GM12801 (cell line): ENCODE data around the gene FYB2.

ENCODE experiments used
- TF ChIP-seq, protein P1 (sequence below): IDR thresholded peaks from one replicate; pipeline ENCODE4 v1.5.1; 2011; ENCODE audit warnings: control low read depth; ENCODE audit not compliant: insufficient read length; ENCODE audit errors: extremely low read depth

Gene FYB2

DNA sequence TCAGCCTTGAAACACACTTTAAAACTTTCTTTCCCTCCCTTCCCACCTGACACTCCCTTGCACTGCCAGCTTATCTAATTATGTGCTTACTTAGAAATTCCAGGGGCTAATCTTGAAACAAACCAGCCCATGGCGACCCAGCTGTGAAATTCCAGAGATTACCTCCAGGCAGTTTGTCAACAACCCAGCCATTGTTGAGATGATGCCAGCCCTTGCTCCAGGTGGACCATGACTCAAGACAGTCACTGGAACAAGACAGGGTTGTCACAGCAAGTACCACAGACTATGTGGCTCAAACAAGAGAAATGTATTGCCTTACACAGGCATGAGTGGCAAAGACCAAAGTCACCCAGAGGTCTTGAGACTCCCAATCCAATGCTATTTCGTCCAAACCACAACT, 7.9 kb downstream of the FYB2 start:
- TF ChIP-seq, protein P1, sequence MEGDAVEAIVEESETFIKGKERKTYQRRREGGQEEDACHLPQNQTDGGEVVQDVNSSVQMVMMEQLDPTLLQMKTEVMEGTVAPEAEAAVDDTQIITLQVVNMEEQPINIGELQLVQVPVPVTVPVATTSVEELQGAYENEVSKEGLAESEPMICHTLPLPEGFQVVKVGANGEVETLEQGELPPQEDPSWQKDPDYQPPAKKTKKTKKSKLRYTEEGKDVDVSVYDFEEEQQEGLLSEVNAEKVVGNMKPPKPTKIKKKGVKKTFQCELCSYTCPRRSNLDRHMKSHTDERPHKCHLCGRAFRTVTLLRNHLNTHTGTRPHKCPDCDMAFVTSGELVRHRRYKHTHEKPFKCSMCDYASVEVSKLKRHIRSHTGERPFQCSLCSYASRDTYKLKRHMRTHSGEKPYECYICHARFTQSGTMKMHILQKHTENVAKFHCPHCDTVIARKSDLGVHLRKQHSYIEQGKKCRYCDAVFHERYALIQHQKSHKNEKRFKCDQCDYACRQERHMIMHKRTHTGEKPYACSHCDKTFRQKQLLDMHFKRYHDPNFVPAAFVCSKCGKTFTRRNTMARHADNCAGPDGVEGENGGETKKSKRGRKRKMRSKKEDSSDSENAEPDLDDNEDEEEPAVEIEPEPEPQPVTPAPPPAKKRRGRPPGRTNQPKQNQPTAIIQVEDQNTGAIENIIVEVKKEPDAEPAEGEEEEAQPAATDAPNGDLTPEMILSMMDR, result no peak

DNA sequence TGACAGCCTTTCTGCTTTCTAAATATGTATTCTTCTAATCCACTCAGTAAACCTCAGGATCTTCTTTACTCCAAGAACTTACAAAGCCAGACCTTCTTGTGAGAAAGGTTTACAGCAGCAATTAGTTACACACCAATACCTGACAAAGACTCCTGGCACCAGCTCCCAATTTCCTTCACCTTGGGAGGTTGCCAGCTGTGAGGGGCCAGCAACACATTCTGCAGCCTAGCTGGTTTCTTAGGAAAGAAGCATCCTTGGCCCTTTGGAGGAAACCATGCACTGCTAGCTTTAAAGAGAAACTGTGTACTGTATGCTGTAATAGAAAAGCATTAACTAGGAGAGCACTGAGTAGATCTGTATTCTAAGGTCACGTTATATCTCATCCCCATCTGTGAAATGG, 10.8 kb downstream of the FYB2 start:
- TF ChIP-seq, protein P1, result no peak

DNA sequence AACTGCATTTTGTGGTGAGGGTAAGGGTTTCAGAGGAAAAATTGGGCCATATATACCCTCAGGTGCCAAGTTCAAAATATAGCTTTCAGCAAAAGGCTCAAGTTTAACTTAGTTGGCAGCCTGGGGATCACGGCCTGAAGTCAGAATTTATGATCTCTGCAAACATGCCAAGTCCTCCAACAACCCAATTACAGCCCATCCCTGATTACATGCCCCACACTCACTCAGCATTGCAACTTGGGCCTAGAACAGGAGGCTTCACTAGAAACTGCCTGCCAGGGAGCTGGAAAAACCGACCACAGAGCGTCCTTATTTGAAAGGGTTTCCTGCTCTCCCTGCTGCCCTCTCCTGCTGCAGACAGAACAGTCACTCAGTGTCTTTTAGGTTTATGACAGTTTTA, 12.4 kb downstream of the FYB2 start:
- TF ChIP-seq, protein P1, result no peak

DNA sequence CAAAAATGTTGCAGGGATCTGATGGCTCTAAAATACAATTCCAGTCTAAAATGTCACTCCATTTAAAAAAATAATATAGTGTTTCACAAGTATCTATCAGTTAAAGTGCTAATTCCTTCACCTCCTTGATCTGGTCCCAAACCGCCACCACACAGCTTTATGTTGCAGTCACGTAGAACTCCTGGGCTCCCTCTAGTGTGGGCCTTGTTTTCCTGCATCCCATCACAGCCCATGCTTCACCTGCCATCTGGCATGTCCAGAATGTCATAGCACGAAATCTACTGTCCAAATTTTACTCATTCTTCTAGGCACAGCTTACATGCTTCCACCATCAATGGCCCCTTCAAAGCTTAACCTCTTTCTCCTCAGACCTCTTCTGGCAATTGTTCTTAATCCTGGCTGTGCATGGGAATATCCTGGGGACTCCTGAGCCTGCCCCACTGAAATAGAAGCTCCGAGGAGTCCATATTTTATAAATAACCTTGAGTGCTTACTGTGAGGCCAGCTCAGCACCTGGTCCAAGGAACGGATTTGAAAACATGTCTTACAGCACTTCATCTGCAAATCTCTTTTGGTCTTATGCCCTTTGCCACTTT, 15.5 kb downstream of the FYB2 start:
- TF ChIP-seq, protein P1, result no peak

DNA sequence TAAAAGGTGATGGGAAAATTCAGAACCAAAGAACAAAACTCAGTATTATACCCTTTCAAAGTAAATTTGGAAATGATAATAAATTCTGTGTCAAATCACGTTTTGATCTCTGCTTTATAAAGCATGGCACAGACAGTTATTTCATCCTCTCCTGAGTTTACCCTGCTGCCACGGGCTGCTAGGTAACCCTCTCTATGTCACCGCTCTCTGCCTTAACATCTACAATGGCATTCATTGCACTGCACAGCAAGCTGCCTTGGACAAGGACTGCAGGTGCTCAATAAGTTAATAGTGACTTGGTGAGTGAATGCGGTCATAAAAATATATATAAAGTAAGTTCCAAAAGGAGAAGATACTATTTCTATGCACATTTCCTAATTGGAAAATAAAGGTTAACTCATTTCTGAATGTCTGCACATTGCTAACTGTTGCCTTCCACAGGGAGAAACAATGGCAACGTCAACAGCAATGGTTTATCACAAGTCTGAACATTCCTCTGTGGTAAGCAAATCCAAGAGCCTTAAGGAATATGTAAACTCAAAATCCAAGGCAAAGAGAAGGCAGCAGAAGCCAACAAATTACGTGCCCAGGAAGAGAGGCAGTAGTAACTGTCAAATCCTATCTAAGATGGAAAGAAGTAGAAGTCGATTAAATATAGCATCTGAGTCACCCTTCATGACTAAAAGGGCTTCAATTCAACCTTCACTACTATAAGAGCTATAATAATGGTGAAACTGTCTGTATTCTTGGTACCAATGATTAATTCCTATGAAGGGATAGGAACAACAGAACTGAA, 19.4 kb downstream of the FYB2 start:
- TF ChIP-seq, protein P1, result no peak

DNA sequence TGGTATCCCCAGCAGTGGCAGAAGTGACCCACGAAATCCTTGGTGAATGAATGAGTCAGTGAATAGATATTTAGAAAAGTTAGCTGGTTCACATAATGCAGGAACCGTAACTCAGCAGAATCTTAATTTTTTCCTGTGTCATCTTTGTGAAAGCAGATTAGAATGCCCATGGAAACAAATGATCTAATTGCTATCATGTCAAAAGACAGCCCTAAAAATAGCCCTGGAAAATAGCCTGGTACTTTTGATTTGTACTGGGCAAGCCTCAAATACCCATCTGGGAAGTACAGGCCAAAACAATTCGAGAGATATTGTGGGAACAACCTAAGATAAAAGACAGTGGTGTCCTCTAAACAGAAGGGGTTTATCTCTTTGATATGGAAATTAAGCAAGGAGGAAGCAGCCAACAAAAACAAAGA, 21.1 kb downstream of the FYB2 start:
- TF ChIP-seq, protein P1, result no peak

DNA sequence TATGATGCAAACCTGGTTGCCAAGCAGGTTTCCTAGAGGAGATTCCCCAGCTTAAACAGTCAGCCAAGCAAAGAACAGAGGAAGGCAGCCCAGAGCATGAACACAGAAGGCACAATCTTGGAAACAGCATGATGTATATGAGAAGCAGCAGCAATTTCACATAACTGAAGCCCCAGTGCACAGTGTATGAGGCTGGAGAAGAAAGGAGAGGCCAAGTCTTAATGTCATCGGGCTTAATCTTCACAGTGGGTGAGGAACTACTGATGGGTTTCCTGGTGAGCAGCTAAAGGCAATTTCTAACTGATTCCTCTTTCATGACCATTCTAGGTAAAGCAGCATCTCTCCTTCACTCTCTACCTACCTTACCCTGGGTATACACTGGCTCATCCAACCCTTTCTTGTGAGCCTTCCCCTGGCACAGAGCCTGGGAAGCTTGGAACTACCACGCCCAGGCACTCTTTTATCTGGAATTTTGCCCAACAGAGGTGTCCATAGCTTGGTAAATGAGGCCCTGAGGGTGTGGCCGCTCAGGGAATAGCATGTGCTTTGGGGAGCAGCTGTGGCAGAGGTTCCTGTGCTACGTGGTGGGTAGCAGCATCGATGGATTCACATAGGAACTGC, 22.0 kb downstream of the FYB2 start:
- TF ChIP-seq, protein P1, result no peak
